Prostate gland (tissue), 2 donors: Measurements from ENCODE around the gene SPRTN. TPM values are rescaled to one million over a fixed set of nuclear protein-coding genes. Genes with fewer than 3 reads are reported as not detected.

Experiments used
- DNase-seq: peaks from one replicate; pipeline ENCODE4 v3.0.0-alpha.2; 2019; ENCODE audit warnings: low spot score
- H3K27ac ChIP-seq, 2 donors: fragments of 200-600 bp; sonication (generic); 2 replicates each; pipeline ENCODE4 v1.5.1; 2017 to 2019
- H3K27me3 ChIP-seq: fragments of 200-600 bp; sonication (generic); replicated peaks from 2 replicates; pipeline ENCODE4 v1.5.1; 2019; ENCODE audit not compliant: insufficient read depth
- H3K36me3 ChIP-seq, 2 donors: fragments of 200-600 bp; sonication (generic); 1 replicate in 1 of 2; 2 replicates in 1 of 2; pipeline versions ENCODE4 v1.5.1 to v1.8.1; 2017 to 2019
- H3K4me1 ChIP-seq: fragments of 200-600 bp; sonication (generic); replicated peaks from 2 replicates; pipeline ENCODE4 v1.5.1; 2019
- H3K4me3 ChIP-seq, 2 donors: fragments of 200-600 bp; sonication (generic); 2 replicates each; pipeline ENCODE4 v1.5.1; 2017 to 2019
- H3K9me3 ChIP-seq: fragments of 200-600 bp; sonication (generic); 2 replicates; pipeline ENCODE4 v1.5.1; 2017
- POLR2A ChIP-seq: fragments of 450-650 bp; IDR thresholded peaks from one replicate; pipeline ENCODE4 v1.6.1; 2016; ENCODE audit warnings: antibody characterized with exemption, mild to moderate bottlenecking
- POLR2AphosphoS5 ChIP-seq: sonication (generic); formaldehyde crosslinking; IDR thresholded peaks from one replicate; pipeline ENCODE4 v1.6.1; 2017; ENCODE audit warnings: antibody characterized with exemption
- WGBS: methylation state at CpG from one replicate; pipeline ENCODE4 v1.1.5; 2018; 5-methylcytosine and 5-hydroxymethylcytosine counted together
- intact Hi-C: fragments of 100-400 bp; cut with DNase I; formaldehyde crosslinking; loops from one replicate; pipeline ENCODE4 v1.14.2; 2022
- total RNA-seq, 2 donors: library from RNA; depleted of rRNA; stranded (reverse); fragments of >200 nt; gene quantifications; one replicate each; pipeline ENCODE4 v1.1.0, GENCODE V29; 2016
- TF ChIP-seq, protein P1 (sequence below), 4 experiments: fragments of 200-600 bp in 2 of 4; fragments of 450-650 bp in 2 of 4; sonication (generic) in 2 of 4; IDR thresholded peaks; 1 replicate in 3 of 4; 2 replicates in 1 of 4; pipeline ENCODE4 v1.5.1; 2016 to 2019; ENCODE audit warnings: antibody characterized with exemption in 4 of 4, mild to moderate bottlenecking in 2 of 4, moderate library complexity in 2 of 4

The SPRTN gene
- total RNA-seq, 2 donors from 2014 or later: 10.8 to 23.4 TPM

DNA sequence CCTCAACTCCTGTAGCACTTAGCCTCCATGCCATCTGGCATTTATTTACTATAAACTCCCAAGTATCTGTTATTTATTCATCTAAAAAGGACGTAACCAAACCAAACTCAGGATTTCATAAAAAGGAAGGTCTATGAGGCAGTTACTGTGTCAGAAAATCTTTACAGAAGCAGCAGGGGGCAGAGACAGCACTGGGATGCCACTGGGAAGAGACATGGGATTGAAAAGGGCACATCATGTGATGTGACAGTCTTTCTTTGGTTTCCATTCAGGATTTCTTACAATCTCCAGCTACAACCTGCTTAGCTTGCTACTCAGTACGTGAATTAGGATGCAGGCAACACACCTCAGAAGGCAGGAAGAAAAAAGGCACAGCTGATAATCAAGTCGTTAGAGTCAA, 31.2 kb downstream of the SPRTN start:
- no peaks in the 10 kb centered on the region for H3K4me1 ChIP-seq
- 92% methylated on average over 3 of the region's 3 CpGs for WGBS
- H3K36me3 ChIP-seq: no peaks in the 10 kb centered on the region
- no peaks in the 10 kb centered on the region for H3K9me3 ChIP-seq
- intact Hi-C loops: no loop called here
- H3K4me3 ChIP-seq: no peak overlapping the region
- H3K27me3 ChIP-seq: no peaks in the 10 kb centered on the region
- H3K27ac ChIP-seq: no peak overlapping the region
- no peak for TF ChIP-seq POLR2A
- TF ChIP-seq, protein P1, sequence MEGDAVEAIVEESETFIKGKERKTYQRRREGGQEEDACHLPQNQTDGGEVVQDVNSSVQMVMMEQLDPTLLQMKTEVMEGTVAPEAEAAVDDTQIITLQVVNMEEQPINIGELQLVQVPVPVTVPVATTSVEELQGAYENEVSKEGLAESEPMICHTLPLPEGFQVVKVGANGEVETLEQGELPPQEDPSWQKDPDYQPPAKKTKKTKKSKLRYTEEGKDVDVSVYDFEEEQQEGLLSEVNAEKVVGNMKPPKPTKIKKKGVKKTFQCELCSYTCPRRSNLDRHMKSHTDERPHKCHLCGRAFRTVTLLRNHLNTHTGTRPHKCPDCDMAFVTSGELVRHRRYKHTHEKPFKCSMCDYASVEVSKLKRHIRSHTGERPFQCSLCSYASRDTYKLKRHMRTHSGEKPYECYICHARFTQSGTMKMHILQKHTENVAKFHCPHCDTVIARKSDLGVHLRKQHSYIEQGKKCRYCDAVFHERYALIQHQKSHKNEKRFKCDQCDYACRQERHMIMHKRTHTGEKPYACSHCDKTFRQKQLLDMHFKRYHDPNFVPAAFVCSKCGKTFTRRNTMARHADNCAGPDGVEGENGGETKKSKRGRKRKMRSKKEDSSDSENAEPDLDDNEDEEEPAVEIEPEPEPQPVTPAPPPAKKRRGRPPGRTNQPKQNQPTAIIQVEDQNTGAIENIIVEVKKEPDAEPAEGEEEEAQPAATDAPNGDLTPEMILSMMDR (IDR thresholded peaks at IDR 0.05): no peak
- TF ChIP-seq POLR2AphosphoS5: no peak
- DNase-seq: no peak

- Histone ChIP-seq H3K4me3 (no peak overlapping the region), H3K36me3 (no peaks in the 10 kb centered on the region), H3K27ac (no peak overlapping the region), H3K4me1 (no peaks in the 10 kb centered on the region), H3K9me3 (no peaks in the 10 kb centered on the region), H3K27me3 (no peaks in the 10 kb centered on the region)
- TF ChIP-seq, protein P1 (IDR thresholded peaks at IDR 0.05): no peak
- TF ChIP-seq POLR2AphosphoS5 (no peak), POLR2A (no peak)
- intact Hi-C loops: no loop called here
- no peak for DNase-seq
Observed at GRCh38 chr1:231372501-231372900, 34.4 kb downstream of the SPRTN start.

DNA sequence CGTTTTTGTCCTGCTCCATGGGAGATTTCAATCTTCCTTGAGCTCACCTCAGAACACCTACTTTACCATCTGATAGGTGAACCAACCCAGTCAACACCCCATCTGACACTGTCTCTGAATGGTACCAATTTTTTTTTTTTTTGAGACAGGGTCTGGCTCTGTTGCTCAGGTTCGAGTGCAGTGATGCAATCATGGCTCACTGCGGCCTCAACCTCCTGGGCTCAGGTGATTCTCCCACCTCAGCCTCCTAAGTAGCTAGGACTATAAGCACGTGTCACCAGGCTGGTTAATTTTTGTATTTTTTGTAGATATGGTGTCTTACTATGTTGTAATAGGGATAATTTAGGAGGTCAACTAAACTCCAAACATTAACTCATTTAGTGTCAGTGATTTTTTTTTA, 36.3 kb downstream of the SPRTN start:
- H3K27me3 ChIP-seq: no peaks in the 10 kb centered on the region
- intact Hi-C loops: no loop called here
- TF ChIP-seq, protein P1 (IDR thresholded peaks at IDR 0.05): no peak
- TF ChIP-seq POLR2AphosphoS5: no peak
- no peak for TF ChIP-seq POLR2A

GRCh38 chr1:231376101-231376500, 38.0 kb downstream of the SPRTN start:
- no peak overlapping the region for H3K4me3 ChIP-seq
- intact Hi-C loops: no loop called here
- WGBS: 86% methylated on average over 4 of the region's 4 CpGs

More for the DNA sequence above, 36.3 kb downstream of the SPRTN start:
- Histone ChIP-seq H3K9me3 (no peaks in the 10 kb centered on the region), H3K27ac (no peak overlapping the region), H3K4me1 (no peaks in the 10 kb centered on the region), H3K36me3 (no peaks in the 10 kb centered on the region), H3K4me3 (no peak overlapping the region)
- no peak for DNase-seq
- WGBS: 86% methylated on average over 4 of the region's 4 CpGs

GRCh38 chr1:231376875-231377549, 38.9 kb downstream of the SPRTN start:
- no peak for DNase-seq
- Histone ChIP-seq H3K4me3 (no peak overlapping the region), H3K9me3 (no peaks in the 10 kb centered on the region), H3K36me3 (no peaks in the 10 kb centered on the region), H3K27ac (no peak overlapping the region), H3K4me1 (no peaks in the 10 kb centered on the region), H3K27me3 (no peaks in the 10 kb centered on the region)
- TF ChIP-seq, protein P1 (IDR thresholded peaks at IDR 0.05): no peak
- no peak for TF ChIP-seq POLR2A
- TF ChIP-seq POLR2AphosphoS5: no peak
- intact Hi-C loops: no loop called here
- 78% methylated on average over 5 of the region's 5 CpGs for WGBS

More at GRCh38 chr1:231376101-231376500, 38.0 kb downstream of the SPRTN start:
- H3K27ac ChIP-seq: no peak overlapping the region
- DNase-seq: no peak
- H3K4me1 ChIP-seq: no peaks in the 10 kb centered on the region
- no peaks in the 10 kb centered on the region for H3K36me3 ChIP-seq
- no peak for TF ChIP-seq POLR2A
- no peaks in the 10 kb centered on the region for H3K9me3 ChIP-seq
- no peaks in the 10 kb centered on the region for H3K27me3 ChIP-seq
